Endometrium (tissue), 2 donors: ENCODE measurements around the gene PLPP6.
A peak's percentile ranks its signal among the peaks of the same experiment; 100 is the strongest.

Experiments
- FAIRE-seq: peaks from 2 replicates; lab custom pipeline; 2012; peaks lifted over from hg19 to GRCh38; lab: Jason Lieb, UNC
- donor health status: control.
- donor health status: control.

Gene PLPP6

DNA sequence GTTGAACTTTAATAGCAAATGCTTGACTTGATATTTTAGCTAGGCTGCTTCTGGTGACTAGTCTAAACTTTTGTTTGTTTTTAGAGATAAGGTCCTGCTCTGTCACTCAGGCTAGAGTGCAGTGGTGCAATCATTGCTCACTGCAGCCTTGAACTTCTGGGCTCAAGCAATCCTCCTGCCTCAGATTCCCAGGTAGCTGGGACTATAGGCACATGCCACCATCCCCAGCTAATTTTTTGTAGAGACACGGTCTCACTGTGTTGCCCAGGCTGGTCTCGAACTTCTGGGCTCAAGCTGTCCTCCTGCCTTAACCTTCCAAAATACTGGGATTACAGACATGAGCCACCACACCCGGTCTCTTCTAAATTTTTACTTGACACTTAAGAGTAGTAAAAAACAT lies 38.0 kb downstream of the PLPP6 start:
- FAIRE-seq = no peak

- FAIRE-seq = no peak
Observed at GRCh38 chr9:4700932-4701331, 38.8 kb downstream of the PLPP6 start.

- FAIRE-seq = no peak
Observed at GRCh38 chr9:4701526-4701925, 39.4 kb downstream of the PLPP6 start.

DNA sequence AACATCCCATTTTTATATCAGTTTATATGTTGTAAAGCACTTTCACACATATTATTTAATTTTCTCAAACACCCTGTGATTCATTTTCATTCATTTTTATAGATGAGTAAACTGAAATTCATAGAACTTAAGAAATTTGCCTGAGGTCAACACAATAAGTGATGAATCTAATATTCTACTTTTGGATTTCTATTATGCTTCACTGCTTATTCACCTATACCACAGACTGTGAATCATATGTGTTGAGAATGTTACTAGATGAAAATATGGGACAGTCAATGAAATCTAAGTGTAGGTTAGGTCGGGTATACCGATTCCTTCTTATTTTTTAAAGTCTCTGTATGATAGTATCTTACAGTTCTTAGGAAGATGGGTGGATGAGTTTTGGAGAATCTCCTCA lies 42.0 kb downstream of the PLPP6 start:
- peak; percentile 39 for FAIRE-seq

DNA sequence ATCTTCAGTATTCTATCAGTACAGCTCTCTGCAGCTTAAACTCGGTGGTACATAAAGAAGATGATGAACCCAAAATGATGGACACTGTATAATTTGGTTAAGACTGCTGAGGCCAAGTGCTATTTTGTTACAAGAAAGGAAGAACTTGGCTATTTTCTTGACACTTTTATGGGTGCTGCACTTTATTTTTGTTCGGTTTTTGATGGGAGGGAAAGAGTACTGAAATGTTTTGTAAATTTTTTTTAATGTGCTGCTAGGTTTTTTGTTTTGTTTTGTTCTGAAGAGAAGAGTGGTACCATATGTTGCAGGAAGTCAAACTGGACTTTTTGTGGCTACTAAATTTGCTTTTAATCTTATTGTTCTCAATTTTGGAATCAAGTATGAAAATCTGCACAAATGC lies 43.9 kb downstream of the PLPP6 start:
- FAIRE-seq = peak; percentile 99

- no peak for FAIRE-seq
Observed at GRCh38 chr9:4706971-4707622, 45.0 kb downstream of the PLPP6 start.

GRCh38 chr9:4709380-4709779 lies 47.3 kb downstream of the PLPP6 start:
- no peak for FAIRE-seq

DNA sequence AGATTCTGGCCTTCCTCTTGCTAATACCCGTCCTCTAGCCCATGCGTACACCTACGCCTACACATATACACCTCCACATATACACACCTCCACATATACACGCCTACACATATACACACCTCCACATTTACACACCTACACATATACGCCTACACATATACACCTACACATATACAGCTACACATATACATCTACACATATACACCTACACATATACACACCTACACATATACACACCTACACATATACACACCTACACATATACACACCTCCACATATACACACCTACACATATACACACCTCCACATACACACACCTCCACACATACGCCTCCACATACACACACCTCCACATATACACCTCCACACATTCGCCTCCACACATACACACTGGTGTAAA lies 51.8 kb downstream of the PLPP6 start:
- FAIRE-seq = peak; percentile 81

DNA sequence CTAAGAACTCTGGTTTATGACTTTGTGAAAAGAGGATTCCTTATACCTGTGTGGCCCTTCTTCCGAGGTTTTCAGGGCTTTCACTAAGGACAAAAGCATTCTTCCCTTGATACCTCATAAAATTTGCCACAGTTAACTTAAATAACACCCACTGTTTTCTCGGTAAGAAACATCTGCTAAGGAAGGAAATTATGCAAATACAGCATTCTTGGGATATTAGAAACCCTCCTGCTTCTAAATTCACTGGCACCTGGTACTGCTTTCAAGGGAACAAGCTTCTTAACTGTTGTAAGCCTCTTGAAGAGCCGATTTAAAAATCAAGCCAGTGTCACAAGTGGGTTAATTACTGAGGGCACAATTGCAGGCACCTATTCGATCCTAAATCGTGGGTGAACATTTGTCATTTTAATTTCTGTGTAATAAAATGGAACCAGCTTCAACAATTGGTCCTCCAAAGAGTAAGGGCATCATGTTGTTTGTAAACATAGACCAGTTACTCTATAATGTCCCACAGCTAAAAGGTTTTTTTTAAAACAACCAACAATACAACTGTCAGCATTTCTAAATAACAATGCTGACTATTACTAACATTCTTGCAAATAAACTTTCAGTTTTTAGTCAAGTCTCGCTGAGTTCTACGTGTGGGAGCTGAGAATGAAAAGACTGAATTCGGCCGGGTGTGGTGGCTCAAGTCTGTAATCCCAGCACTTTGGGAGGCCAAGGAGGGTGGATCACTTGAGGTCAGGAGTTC lies 52.3 kb downstream of the PLPP6 start:
- no peak for FAIRE-seq
